ENCODE measurements around the gene FMN1.

The FMN1 gene

GRCh38 chr15:32877252-32878019, 317.1 kb downstream of the FMN1 start:
- Histone ChIP-seq H3K4me1 (no peaks in the 10 kb centered on the region), H3K4me3 (ENCODE audit: low read depth, low read length) (no peak overlapping the region), H3K27me3 (no peaks in the 10 kb centered on the region), H3K36me3 (no peaks in the 10 kb centered on the region), H3K9me3 (no peaks in the 10 kb centered on the region)
- no peak for TF ChIP-seq CTCF (IDR thresholded peaks at IDR 0.05; ENCODE audit: low read depth, low read length)
- no peak for DNase-seq

- DNase-seq: no peak
- H3K4me1 ChIP-seq: no peaks in the 10 kb centered on the region
- TF ChIP-seq CTCF (IDR thresholded peaks at IDR 0.05; ENCODE audit: low read depth, low read length): no peak
- H3K4me3 ChIP-seq (ENCODE audit: low read depth, low read length): no peak overlapping the region
- no peaks in the 10 kb centered on the region for H3K36me3 ChIP-seq
- no peaks in the 10 kb centered on the region for H3K9me3 ChIP-seq
- H3K27me3 ChIP-seq: no peaks in the 10 kb centered on the region
Measured at GRCh38 chr15:32873284-32874114, 321.0 kb downstream of the FMN1 start.

GRCh38 chr15:32872621-32873283, 321.8 kb downstream of the FMN1 start:
- no peak overlapping the region for H3K4me3 ChIP-seq (ENCODE audit: low read depth, low read length)
- H3K4me1 ChIP-seq: no peaks in the 10 kb centered on the region
- no peak for DNase-seq
- H3K36me3 ChIP-seq: no peaks in the 10 kb centered on the region
- no peaks in the 10 kb centered on the region for H3K9me3 ChIP-seq
- no peaks in the 10 kb centered on the region for H3K27me3 ChIP-seq
- no peak for TF ChIP-seq CTCF (IDR thresholded peaks at IDR 0.05; ENCODE audit: low read depth, low read length)

- Histone ChIP-seq H3K27me3 (no peaks in the 10 kb centered on the region), H3K4me1 (no peaks in the 10 kb centered on the region), H3K4me3 (ENCODE audit: low read depth, low read length) (no peak overlapping the region), H3K36me3 (no peaks in the 10 kb centered on the region), H3K9me3 (no peaks in the 10 kb centered on the region)
- no peak for DNase-seq
- no peak for TF ChIP-seq CTCF (IDR thresholded peaks at IDR 0.05; ENCODE audit: low read depth, low read length)
Measured at GRCh38 chr15:32871883-32872282, 322.6 kb downstream of the FMN1 start.

GRCh38 chr15:32870240-32871033, 324.1 kb downstream of the FMN1 start:
- H3K4me3 ChIP-seq (ENCODE audit: low read depth, low read length): no peak overlapping the region
- no peak for DNase-seq
- H3K9me3 ChIP-seq: no peaks in the 10 kb centered on the region
- TF ChIP-seq CTCF (IDR thresholded peaks at IDR 0.05; ENCODE audit: low read depth, low read length): no peak
- H3K4me1 ChIP-seq: no peaks in the 10 kb centered on the region
- H3K36me3 ChIP-seq: no peaks in the 10 kb centered on the region
- H3K27me3 ChIP-seq: no peaks in the 10 kb centered on the region
